KMS-11 (cell line): ENCODE measurements around the gene EDRF1.

Experiments
- H2AFZ ChIP-seq: fragments of 200-600 bp; sonication (generic); 2 replicates; pipeline ENCODE4 v1.6.1; 2016; ENCODE audit warnings: antibody characterized with exemption, mixed run types, low read depth
- H3K27ac ChIP-seq: fragments of 200-600 bp; sonication (generic); 2 replicates; pipeline ENCODE4 v1.6.1; 2016; ENCODE audit warnings: mild to moderate bottlenecking, mixed run types
- H3K27me3 ChIP-seq: fragments of 200-600 bp; sonication (generic); 2 replicates; pipeline ENCODE4 v1.6.1; 2017; ENCODE audit warnings: mild to moderate bottlenecking, low read depth, mixed run types, moderate library complexity; ENCODE audit not compliant: insufficient read depth
- H3K36me3 ChIP-seq: fragments of 200-600 bp; sonication (generic); 2 replicates; pipeline ENCODE4 v1.6.1; 2017; ENCODE audit warnings: mild to moderate bottlenecking, mixed run types; ENCODE audit not compliant: insufficient read depth
- H3K4me1 ChIP-seq: fragments of 200-600 bp; sonication (generic); 2 replicates; pipeline ENCODE4 v1.6.1; 2016; ENCODE audit warnings: mild to moderate bottlenecking, low read depth, mixed run types; ENCODE audit not compliant: poor library complexity, severe bottlenecking
- H3K4me2 ChIP-seq: fragments of 200-600 bp; sonication (generic); 2 replicates; pipeline ENCODE4 v1.7.0; 2016; ENCODE audit warnings: mild to moderate bottlenecking, mixed run types
- H3K4me3 ChIP-seq: fragments of 200-600 bp; sonication (generic); IDR thresholded peaks from 2 replicates; pipeline ENCODE4 v1.6.1; 2017; ENCODE audit warnings: low read depth, low read length, mixed read lengths; ENCODE audit not compliant: insufficient read depth
- H3K79me2 ChIP-seq: fragments of 200-600 bp; sonication (generic); 2 replicates; pipeline ENCODE4 v1.6.1; 2016; ENCODE audit warnings: low read depth, mixed run types; ENCODE audit not compliant: insufficient read depth
- H3K9ac ChIP-seq: fragments of 200-600 bp; sonication (generic); 2 replicates; pipeline ENCODE4 v1.6.1; 2016; ENCODE audit warnings: mild to moderate bottlenecking, mixed run types
- H4K20me1 ChIP-seq: fragments of 200-600 bp; sonication (generic); 2 replicates; pipeline ENCODE4 v1.6.1; 2016; ENCODE audit warnings: mild to moderate bottlenecking, mixed run types; ENCODE audit not compliant: insufficient read depth
- TF ChIP-seq, protein P1 (sequence below): fragments of 200-600 bp; sonication (generic); conservative IDR thresholded peaks from 2 replicates; pipeline ENCODE4 v1.6.1; 2017; ENCODE audit warnings: low read depth, mild to moderate bottlenecking, antibody characterized with exemption, low read length, moderate library complexity, mixed read lengths

The EDRF1 gene

DNA sequence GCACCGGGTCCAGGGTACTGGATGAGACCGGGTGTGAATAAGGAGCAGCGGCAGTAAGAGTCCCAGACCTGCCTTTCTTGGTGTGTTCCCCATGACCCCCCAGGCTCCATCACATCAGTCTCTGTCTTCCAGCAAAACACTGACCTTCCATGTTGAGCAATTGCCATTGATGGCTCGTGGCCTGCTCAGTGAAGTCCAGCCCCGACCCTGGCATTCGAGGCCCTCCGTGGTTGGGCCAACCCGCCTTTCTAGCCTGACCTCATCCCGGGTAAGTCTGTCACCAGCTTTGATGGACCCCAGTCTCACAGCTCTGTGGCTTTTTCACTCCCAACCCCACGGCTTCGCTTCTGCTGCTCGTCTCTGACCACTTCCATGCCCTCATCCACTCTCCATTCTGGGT is 49.7 kb downstream of the EDRF1 start:
- H3K9ac ChIP-seq, result no peak overlapping the region
- H2AFZ ChIP-seq, result no peak overlapping the region
- no peaks in the 10 kb centered on the region for H3K27me3 ChIP-seq
- H3K4me2 ChIP-seq, result no peak overlapping the region
- H3K36me3 ChIP-seq, result no peaks in the 10 kb centered on the region
- no peaks in the 10 kb centered on the region for H4K20me1 ChIP-seq
- H3K27ac ChIP-seq, result no peak overlapping the region
- TF ChIP-seq, protein P1, sequence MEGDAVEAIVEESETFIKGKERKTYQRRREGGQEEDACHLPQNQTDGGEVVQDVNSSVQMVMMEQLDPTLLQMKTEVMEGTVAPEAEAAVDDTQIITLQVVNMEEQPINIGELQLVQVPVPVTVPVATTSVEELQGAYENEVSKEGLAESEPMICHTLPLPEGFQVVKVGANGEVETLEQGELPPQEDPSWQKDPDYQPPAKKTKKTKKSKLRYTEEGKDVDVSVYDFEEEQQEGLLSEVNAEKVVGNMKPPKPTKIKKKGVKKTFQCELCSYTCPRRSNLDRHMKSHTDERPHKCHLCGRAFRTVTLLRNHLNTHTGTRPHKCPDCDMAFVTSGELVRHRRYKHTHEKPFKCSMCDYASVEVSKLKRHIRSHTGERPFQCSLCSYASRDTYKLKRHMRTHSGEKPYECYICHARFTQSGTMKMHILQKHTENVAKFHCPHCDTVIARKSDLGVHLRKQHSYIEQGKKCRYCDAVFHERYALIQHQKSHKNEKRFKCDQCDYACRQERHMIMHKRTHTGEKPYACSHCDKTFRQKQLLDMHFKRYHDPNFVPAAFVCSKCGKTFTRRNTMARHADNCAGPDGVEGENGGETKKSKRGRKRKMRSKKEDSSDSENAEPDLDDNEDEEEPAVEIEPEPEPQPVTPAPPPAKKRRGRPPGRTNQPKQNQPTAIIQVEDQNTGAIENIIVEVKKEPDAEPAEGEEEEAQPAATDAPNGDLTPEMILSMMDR, result no peak
- no peaks in the 10 kb centered on the region for H3K4me1 ChIP-seq
- H3K79me2 ChIP-seq, result no peaks in the 10 kb centered on the region
- H3K4me3 ChIP-seq, result no peak overlapping the region

DNA sequence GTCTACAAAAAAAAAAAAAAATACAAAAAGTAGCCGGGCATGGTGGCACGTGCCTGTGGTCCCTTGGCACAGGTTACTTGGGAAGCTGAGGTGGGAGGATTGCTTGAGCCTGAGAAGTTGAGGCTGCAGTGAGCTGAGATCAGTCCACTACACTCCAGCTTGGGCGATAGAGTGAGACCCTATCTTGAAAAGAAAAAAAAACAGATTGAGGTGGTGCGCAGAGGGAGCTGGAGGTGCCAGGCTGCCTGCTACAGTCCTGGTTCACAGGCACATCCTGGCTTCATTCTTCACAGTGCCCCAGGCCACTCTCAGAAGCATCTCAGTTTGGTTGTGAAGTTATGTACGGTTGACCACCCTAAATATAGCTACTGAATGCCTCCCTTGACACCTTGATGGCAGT is 51.3 kb downstream of the EDRF1 start:
- Histone ChIP-seq H3K4me3 (no peak overlapping the region), H3K36me3 (no peaks in the 10 kb centered on the region), H3K79me2 (no peaks in the 10 kb centered on the region), H3K4me1 (no peaks in the 10 kb centered on the region), H4K20me1 (no peaks in the 10 kb centered on the region), H2AFZ (no peak overlapping the region), H3K9ac (no peak overlapping the region), H3K27ac (no peak overlapping the region), H3K4me2 (no peak overlapping the region), H3K27me3 (no peaks in the 10 kb centered on the region)
- TF ChIP-seq, protein P1, result no peak

DNA sequence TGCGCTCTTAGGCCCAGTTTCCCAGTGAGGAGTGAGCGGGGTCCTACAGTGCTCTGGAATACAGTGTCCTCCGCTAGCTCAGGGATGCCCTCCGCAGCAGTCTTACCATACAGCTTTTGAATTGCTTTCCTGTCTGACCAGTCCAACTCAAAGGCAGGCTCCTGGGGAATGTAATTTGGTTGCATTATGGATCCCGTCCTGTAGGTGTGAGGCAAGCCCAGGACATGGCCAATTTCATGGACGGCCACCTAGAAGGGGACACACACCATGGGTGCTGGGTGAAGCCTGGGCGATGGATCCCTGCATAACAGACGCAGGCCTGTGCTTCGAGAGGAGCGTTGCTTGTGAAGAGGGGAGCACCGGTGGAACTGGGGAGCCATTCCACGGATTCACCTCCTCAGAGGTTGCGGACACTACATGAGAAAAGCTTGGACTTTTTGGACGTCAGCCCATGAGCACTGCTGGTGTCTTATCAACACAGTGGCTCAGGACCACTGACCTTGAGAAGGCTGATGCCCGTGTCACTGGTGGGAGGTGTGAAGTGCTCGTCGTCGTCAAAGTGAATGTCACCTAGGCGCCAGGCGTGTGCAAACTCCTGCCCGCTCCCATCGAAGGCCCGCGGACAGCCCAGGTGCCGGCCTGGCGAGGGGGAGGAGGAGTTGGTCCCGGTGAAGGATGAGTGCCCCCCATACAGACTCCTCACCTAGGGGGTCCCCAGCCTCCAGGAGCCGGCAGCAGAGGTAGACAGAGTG is 52.8 kb downstream of the EDRF1 start:
- H3K27ac ChIP-seq, result no peak overlapping the region
- no peak overlapping the region for H3K4me3 ChIP-seq
- no peaks in the 10 kb centered on the region for H3K36me3 ChIP-seq
- H3K4me1 ChIP-seq, result no peaks in the 10 kb centered on the region
- TF ChIP-seq, protein P1, result no peak
- H2AFZ ChIP-seq, result no peak overlapping the region
- no peak overlapping the region for H3K9ac ChIP-seq
- no peaks in the 10 kb centered on the region for H3K27me3 ChIP-seq
- no peaks in the 10 kb centered on the region for H4K20me1 ChIP-seq
- no peaks in the 10 kb centered on the region for H3K79me2 ChIP-seq
- H3K4me2 ChIP-seq, result no peak overlapping the region

DNA sequence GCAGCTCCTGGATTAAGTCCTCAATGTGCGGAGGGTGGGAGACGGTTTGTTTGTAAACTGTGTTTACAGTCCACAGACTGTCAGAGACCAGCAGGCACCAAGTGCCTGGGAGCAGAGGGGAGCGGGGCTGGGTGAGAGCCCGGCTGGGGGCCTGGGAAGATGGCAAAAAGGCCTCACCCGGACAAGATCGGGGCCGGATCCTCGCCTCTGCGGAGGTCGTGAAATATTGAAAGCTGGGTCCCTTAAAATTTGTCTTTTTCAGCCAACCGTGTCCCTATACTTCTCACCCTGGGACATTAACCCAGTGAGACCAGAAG is 53.3 kb downstream of the EDRF1 start:
- Histone ChIP-seq H3K27ac (no peak overlapping the region), H3K79me2 (no peaks in the 10 kb centered on the region), H3K4me3 (no peak overlapping the region), H4K20me1 (no peaks in the 10 kb centered on the region), H3K27me3 (no peaks in the 10 kb centered on the region), H3K4me1 (no peaks in the 10 kb centered on the region), H3K9ac (no peak overlapping the region), H3K36me3 (no peaks in the 10 kb centered on the region), H2AFZ (no peak overlapping the region), H3K4me2 (no peak overlapping the region)
- TF ChIP-seq, protein P1, result no peak
